Natural killer cell treated with Interleukin-12 subunit alpha and Interleukin-12 subunit beta and Interleukin-15 and Interleukin-18, amount 100 ng/mL, for 72 hours (primary cell): Measurements from ENCODE around the gene PDXP. TPM values are rescaled to one million over a fixed set of nuclear protein-coding genes. Genes with fewer than 3 reads are reported as not detected.
A peak's percentile ranks its signal among the peaks of the same experiment; 100 is the strongest.
"Not testable (repeated sequence)": the region's sequence is repeated elsewhere in the genome, so short reads cannot be mapped to it uniquely, and the experiment has no call there.

ENCODE experiments used
- ATAC-seq, 2 donors: fragments of 150-1000 bp; cut with Tn5 transposase in 1 of 2; sonication (Bioruptor Pico), chemical (Tn5 transposase) in 1 of 2; 2 replicates each; pipeline ENCODE4 v1.10.0; 2021
- DNase-seq: peaks from one replicate; pipeline ENCODE4 v3.0.0; 2022; ENCODE audit warnings: low spot score
- H3K27ac Mint-ChIP-seq, 2 donors: 1 replicate in 1 of 2; 2 replicates in 1 of 2; pipeline ENCODE4 v1.8.0; 2022; ENCODE audit warnings: mixed read lengths in 2 of 2, mild to moderate bottlenecking in 1 of 2, moderate library complexity in 1 of 2
- H3K27me3 Mint-ChIP-seq, 2 donors: 1 replicate in 1 of 2; 2 replicates in 1 of 2; pipeline ENCODE4 v1.8.0; 2022; ENCODE audit warnings: mixed read lengths in 2 of 2
- H3K36me3 Mint-ChIP-seq: one replicate; pipeline ENCODE4 v1.8.0; 2022; ENCODE audit warnings: mixed read lengths
- H3K4me1 Mint-ChIP-seq, 2 donors: 1 replicate in 1 of 2; 2 replicates in 1 of 2; pipeline ENCODE4 v1.8.0; 2022; ENCODE audit warnings: low read depth in 2 of 2, mixed read lengths in 2 of 2, mild to moderate bottlenecking in 1 of 2
- H3K4me3 Mint-ChIP-seq: one replicate; pipeline ENCODE4 v1.8.0; 2022; ENCODE audit warnings: mixed read lengths
- H3K9me3 Mint-ChIP-seq: 2 replicates; pipeline ENCODE4 v1.8.0; 2022; ENCODE audit warnings: mixed read lengths
- total RNA-seq, 2 donors: library from RNA; stranded (reverse); gene quantifications; one replicate each; pipeline ENCODE4 v1.2.3, GENCODE V29; 2022

Gene PDXP
- total RNA-seq: 10 to 100 TPM; 43.9 to 58.4 TPM

GRCh38 chr22:37658133-37659065 is at the start of gene PDXP:
Gene PDXP (plus strand): TSS chr22:37658723. CDS start chr22:37658783, 60 bp downstream.
- Mint-ChIP-seq H3K27me3 (no peaks in the 10 kb centered on the region), H3K36me3 (no peaks in the 10 kb centered on the region), H3K4me3 (peak within 1 kb of the TSS; percentile 91), H3K27ac (peak within 1 kb of the TSS; percentile 77 to 95), H3K9me3 (no peaks in the 10 kb centered on the region), H3K4me1 (peaks cover 40% of the 10 kb centered on the region in 2 donors)
- DNase-seq: peak; percentile 99
- peak; percentile 96 to 98 for ATAC-seq

GRCh38 chr22:37609240-37610152 is 49.0 kb upstream of the PDXP start:
- ATAC-seq (no peak), DNase-seq (no peak)
- H3K4me1 Mint-ChIP-seq: peaks cover 29 to 36% of the 10 kb centered on the region in 2 donors
- H3K36me3 Mint-ChIP-seq: no peaks in the 10 kb centered on the region
- peak overlapping the region; percentile 91 to 93 for H3K27ac Mint-ChIP-seq
- H3K9me3 Mint-ChIP-seq: no peaks in the 10 kb centered on the region
- H3K27me3 Mint-ChIP-seq: no peaks in the 10 kb centered on the region
- peak overlapping the region; percentile 98 for H3K4me3 Mint-ChIP-seq

DNA sequence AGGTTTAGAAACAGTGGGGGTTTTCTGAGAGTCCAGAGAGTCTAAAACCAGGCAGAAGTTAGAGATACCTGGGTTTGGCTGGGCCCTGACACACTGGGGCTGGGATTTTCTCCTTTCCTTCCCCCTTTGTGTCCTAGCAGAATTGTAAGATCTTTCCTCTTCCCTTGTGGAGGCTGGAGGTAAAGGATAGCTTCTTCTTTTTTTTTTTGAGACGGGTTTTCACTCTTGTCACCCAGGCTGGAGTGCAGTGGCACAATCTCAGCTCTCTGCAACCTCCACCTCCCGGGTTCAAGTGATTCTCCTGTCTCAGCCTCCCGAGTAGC is 48.4 kb upstream of the PDXP start:
- H3K36me3 Mint-ChIP-seq, H3K27me3 Mint-ChIP-seq, H3K9me3 Mint-ChIP-seq, ATAC-seq, DNase-seq: not testable (repeated sequence)
- Mint-ChIP-seq H3K4me1 (peaks cover 24 to 32% of the 10 kb centered on the region in 2 donors), H3K4me3 (peak overlapping the region; percentile 98), H3K27ac (peak overlapping the region; percentile 91 to 93)

DNA sequence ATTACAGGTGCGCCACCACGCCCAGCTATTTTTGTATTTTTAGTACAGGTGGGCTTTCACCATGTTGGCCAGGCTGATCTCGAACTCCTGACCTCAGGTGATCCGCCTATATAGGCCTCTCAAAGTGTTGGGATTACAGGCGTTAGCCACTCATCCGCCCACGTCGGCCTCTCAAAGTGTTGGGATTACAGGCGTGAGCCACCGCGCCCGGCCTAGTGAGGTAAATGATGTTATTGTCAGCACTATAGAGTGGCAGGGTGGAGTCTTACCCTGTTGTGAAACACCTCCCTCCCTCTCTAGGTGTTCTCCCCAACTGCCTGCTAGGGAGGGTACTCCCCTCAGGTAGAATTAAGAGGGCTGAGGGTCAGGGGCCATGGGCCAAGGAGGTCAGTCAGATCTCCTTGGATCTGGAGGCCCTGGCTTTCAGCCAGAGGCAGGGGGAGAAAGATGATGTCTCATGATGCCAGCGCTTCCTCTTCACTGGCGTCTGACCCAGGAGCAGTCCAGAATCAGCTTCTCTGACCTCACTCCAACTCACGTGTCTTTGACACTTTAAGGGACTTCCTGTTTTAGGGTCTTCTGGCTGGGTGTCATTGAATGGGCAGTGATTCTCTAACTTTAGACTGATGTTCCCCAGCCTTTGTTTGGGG is 47.9 kb upstream of the PDXP start:
- Mint-ChIP-seq H3K4me3 (peak overlapping the region; percentile 98), H3K27ac (peak overlapping the region in 1 of 2 donors; percentile 91), H3K36me3 (no peaks in the 10 kb centered on the region), H3K9me3 (no peaks in the 10 kb centered on the region), H3K27me3 (no peaks in the 10 kb centered on the region), H3K4me1 (peaks cover 19 to 27% of the 10 kb centered on the region in 2 donors)
- DNase-seq: no peak
- ATAC-seq: no peak

DNA sequence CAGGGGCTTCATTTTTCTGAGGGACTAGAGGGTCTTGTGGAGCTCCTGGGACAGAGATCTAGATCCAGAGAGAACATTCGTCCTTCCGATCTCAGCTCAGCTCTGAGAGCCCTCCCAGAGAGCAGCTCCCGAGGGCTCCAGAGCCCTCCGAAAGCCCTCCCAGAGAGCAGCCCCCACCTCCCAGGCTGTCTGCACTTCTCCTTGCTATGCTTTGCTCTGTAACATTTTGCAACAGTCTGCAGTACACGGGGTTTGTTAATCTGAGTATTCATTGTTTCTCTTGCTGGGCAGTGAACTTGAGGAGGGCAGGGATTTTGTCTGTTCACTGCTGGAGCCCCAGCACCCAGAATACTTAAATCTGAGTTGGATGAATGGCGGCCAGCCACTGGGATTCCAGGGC is 47.3 kb upstream of the PDXP start:
- Mint-ChIP-seq H3K4me3 (no peak overlapping the region), H3K27me3 (no peaks in the 10 kb centered on the region), H3K36me3 (no peaks in the 10 kb centered on the region), H3K4me1 (peaks cover 16 to 26% of the 10 kb centered on the region in 2 donors), H3K27ac (no peak overlapping the region), H3K9me3 (no peaks in the 10 kb centered on the region)
- ATAC-seq (no peak), DNase-seq (no peak)

DNA sequence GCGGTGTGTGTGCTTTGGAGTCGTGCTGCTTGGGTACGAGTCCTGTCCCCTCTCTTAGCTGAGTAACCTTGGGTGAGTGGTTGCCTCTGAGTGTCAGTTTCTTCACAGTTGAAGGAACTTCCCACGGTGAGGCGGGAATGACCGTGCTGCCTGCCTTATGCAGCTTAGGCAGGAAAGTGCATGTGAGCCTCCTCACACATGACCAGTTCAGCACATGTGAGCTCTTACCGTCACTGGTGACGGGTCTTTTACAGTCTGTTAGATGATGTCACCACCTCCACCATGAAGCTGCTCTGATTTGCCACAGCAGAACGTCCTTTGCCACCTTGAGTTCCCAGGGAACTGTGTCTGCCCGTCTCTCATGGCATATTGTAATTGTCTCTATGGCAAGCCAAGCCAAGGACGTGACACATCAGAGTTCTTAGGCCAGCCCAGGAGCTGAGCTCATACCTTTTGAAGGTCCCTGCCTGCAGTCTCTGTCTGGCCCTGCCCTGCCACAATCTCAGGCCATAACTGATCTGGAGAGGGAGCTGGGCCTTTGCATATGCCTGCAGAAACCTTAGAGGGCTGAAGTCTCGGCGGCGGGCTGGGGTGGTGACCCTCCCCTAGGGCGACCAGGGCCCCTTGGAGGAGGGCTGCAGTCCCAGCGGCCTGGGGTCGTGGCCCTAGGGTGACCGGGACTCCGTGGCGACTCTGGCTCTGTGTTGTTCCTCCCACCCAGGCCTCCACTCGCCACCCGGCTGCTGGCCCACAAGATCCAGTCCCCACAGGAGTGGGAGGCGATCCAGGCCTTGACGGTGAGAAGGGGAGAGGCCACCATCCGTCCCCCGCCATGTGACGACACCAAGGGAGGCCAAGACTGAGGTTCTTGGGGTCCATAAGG is 42.1 kb upstream of the PDXP start:
- Mint-ChIP-seq H3K4me3 (no peak overlapping the region), H3K4me1 (peaks cover 0 to 5% of the 10 kb centered on the region in 2 donors), H3K36me3 (no peaks in the 10 kb centered on the region), H3K9me3 (no peaks in the 10 kb centered on the region), H3K27me3 (no peaks in the 10 kb centered on the region), H3K27ac (no peak overlapping the region)
- DNase-seq (no peak), ATAC-seq (peak in 1 of 2 donors; percentile 23)

- no peak overlapping the region for H3K27ac Mint-ChIP-seq
- peaks cover 0 to 5% of the 10 kb centered on the region in 2 donors for H3K4me1 Mint-ChIP-seq
- DNase-seq (no peak), ATAC-seq (no peak)
- H3K27me3 Mint-ChIP-seq: no peaks in the 10 kb centered on the region
- no peaks in the 10 kb centered on the region for H3K9me3 Mint-ChIP-seq
- H3K36me3 Mint-ChIP-seq: no peaks in the 10 kb centered on the region
- H3K4me3 Mint-ChIP-seq: no peak overlapping the region
These were observed 41.1 kb upstream of the PDXP start for GRCh38 chr22:37617431-37617830.

DNA sequence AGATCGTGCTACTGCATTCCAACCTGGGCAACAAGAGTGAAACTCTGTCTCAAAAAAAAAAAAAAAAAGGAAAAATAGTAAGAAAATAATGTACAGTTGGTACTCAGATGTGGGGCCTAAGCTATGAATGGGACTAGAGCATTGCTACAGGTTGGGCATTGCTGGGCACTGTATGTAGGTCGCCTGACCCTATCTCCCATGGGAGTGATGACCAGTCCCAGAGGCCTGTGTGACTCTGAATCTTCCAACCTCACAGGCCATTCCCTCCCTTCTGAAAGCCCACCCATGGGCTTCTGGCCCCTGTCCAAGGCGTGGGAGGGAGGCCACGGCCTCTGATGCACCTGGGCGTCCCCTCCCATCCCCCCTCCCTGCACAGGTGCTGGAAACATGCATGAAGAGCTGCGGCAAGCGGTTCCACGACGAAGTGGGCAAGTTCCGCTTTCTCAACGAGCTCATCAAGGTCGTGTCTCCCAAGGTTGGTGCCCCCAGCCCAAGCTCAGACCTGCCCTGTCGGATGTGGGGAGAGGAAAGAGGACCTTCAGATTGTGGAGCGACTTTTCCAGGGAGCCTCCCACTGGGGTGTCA is 40.4 kb upstream of the PDXP start:
- Mint-ChIP-seq H3K27me3 (no peaks in the 10 kb centered on the region), H3K4me1 (peaks cover 0 to 5% of the 10 kb centered on the region in 2 donors), H3K9me3 (no peaks in the 10 kb centered on the region), H3K36me3 (no peaks in the 10 kb centered on the region), H3K4me3 (no peak overlapping the region), H3K27ac (no peak overlapping the region)
- no peak for ATAC-seq
- DNase-seq: no peak

DNA sequence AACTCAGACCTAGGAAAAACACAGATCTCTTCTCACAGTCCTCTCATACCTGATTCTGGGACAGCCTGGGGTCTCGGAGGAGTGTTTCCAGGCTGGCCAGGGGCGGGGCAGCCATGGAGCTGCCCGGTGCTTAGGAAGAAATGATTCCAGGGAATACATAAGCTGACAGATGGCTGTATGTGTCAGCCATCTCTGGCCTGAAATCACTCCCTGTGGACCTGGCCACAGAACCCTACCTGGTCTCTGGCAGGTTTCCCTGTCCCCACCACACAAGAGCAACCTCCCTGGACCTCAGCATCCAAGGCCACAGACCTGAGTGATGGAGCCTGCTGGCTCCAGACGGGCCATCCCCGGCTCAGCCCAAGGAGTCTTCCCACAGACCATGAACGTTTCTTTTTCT is 39.8 kb upstream of the PDXP start:
- ATAC-seq (no peak), DNase-seq (no peak)
- Mint-ChIP-seq H3K4me3 (no peak overlapping the region), H3K9me3 (no peaks in the 10 kb centered on the region), H3K4me1 (peaks cover 2 to 4% of the 10 kb centered on the region in 2 donors), H3K36me3 (no peaks in the 10 kb centered on the region), H3K27me3 (no peaks in the 10 kb centered on the region), H3K27ac (no peak overlapping the region)

GRCh38 chr22:37619991-37620390 is 38.5 kb upstream of the PDXP start:
- no peaks in the 10 kb centered on the region for H3K9me3 Mint-ChIP-seq
- H3K4me3 Mint-ChIP-seq: no peak overlapping the region
- H3K27ac Mint-ChIP-seq: no peak overlapping the region
- peaks cover 6 to 10% of the 10 kb centered on the region in 2 donors for H3K4me1 Mint-ChIP-seq
- ATAC-seq (no peak), DNase-seq (no peak)
- no peaks in the 10 kb centered on the region for H3K36me3 Mint-ChIP-seq
- no peaks in the 10 kb centered on the region for H3K27me3 Mint-ChIP-seq

- no peak for ATAC-seq
- no peak for DNase-seq
- no peak overlapping the region for H3K4me3 Mint-ChIP-seq
- H3K4me1 Mint-ChIP-seq: peaks cover 19 to 24% of the 10 kb centered on the region in 2 donors
- no peak overlapping the region for H3K27ac Mint-ChIP-seq
- no peaks in the 10 kb centered on the region for H3K36me3 Mint-ChIP-seq
- no peaks in the 10 kb centered on the region for H3K27me3 Mint-ChIP-seq
- H3K9me3 Mint-ChIP-seq: no peaks in the 10 kb centered on the region
These were observed 37.1 kb upstream of the PDXP start for GRCh38 chr22:37621352-37621860.
